ENCODE measurements around the gene CPNE1.

DNA sequence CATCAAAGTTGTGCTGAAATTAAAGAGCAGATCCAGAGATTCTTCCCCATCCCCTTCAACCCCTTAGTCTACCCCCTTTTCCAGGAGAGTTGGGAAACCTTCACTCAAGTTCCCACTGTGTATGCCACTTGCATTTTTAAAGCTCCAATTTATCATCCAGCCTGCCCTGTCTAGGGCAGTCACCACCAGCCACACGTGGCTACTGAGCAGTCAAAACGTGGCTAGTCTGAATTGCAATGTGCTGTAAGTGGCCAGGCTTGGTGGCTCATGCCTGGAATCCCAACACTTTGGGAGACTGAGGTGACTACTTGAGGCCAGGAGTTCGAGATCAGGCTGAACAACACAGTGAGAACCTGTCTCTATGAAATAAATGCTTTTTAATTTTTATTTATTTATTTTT is 87.9 kb downstream of the CPNE1 start:
- TF ChIP-seq POLR2A (IDR thresholded peaks at IDR 0.05; ENCODE audit: low read length) (no peak), GATA1 (IDR thresholded peaks at IDR 0.05; ENCODE audit: low read depth, low read length) (no peak)
